ENCODE measurements around the gene HDAC5. TPM values are rescaled to one million over a fixed set of nuclear protein-coding genes. Genes with fewer than 3 reads are reported as not detected.
"Not testable (repeated sequence)": the region's sequence is repeated elsewhere in the genome, so short reads cannot be mapped to it uniquely, and the experiment has no call there.

HDAC5 gene
- total RNA-seq, 1 donor: 36.7 TPM

DNA sequence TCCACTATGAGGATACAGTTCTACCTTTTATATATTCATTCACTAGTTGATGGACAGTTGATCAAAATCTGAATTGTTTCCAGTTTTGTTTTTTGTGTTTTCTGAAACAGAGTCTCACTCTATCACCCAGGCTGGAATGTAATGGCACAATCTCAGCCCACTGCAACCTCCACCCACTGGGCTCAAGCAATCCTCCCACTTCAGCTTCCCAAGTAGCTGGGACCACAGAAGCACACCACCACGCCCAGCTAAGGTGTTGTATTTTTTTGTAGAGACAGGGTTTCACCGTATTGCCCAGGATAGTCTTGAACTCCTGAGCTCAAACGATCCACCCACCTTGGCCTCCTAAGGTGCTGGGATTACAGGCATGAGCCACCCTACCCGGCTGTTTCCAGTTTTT, 78.0 kb downstream of the HDAC5 start:
- no peak for DNase-seq (ENCODE audit: low read depth)
- TF ChIP-seq, protein P1, sequence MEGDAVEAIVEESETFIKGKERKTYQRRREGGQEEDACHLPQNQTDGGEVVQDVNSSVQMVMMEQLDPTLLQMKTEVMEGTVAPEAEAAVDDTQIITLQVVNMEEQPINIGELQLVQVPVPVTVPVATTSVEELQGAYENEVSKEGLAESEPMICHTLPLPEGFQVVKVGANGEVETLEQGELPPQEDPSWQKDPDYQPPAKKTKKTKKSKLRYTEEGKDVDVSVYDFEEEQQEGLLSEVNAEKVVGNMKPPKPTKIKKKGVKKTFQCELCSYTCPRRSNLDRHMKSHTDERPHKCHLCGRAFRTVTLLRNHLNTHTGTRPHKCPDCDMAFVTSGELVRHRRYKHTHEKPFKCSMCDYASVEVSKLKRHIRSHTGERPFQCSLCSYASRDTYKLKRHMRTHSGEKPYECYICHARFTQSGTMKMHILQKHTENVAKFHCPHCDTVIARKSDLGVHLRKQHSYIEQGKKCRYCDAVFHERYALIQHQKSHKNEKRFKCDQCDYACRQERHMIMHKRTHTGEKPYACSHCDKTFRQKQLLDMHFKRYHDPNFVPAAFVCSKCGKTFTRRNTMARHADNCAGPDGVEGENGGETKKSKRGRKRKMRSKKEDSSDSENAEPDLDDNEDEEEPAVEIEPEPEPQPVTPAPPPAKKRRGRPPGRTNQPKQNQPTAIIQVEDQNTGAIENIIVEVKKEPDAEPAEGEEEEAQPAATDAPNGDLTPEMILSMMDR (IDR thresholded peaks at IDR 0.05; ENCODE audit: insufficient read depth, low read depth, low read length): no peak
- H3K4me3 ChIP-seq (ENCODE audit: low read depth, low read length): no peak overlapping the region

DNA sequence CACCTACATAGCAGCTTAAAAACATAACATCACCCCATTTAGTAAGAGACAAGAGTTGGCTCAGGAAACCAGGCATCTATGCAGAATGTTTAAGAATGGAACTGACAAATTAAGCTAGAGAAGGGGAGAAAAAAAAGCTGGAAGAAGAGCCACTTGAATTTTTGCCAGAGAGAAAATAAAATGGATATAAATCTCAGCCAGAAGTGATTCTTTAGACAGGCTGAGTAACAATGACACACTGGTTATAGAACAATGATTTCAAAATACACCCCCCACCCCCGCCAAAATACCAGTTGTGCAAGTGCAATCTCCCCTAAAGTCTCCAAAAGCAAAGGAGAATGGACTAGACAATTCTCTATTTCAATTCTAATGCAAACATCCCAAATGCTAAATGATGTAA, 79.4 kb downstream of the HDAC5 start:
- TF ChIP-seq, protein P1 (IDR thresholded peaks at IDR 0.05; ENCODE audit: insufficient read depth, low read depth, low read length): no peak
- no peak overlapping the region for H3K4me3 ChIP-seq (ENCODE audit: low read depth, low read length)
- peak; percentile 42 for DNase-seq (ENCODE audit: low read depth)

DNA sequence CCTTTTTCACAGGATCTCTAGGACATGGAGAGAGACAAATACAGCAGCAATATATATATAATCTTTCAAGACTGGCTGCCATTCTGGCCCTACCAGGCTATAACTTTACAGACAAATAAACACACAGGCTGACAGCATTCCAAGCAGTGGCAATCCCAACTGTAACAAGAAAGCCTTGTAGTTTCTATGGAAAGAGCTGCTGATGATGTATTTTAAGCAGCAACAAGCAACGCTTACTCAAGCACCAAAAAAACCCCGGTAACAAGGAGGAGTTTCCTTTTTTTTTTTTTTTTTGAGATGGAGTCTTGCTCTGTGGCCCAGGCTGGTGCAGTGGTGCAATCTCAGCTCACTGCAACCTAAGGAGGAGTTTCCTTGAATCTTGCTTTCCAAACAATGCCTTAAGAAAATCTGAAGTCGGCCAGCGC, 80.2 kb downstream of the HDAC5 start:
- no peak overlapping the region for H3K4me3 ChIP-seq (ENCODE audit: low read depth, low read length)
- DNase-seq (ENCODE audit: low read depth): peak; percentile 77
- TF ChIP-seq, protein P1 (IDR thresholded peaks at IDR 0.05; ENCODE audit: insufficient read depth, low read depth, low read length): no peak

GRCh38 chr17:44039829-44040635, 83.4 kb downstream of the HDAC5 start:
- peak; percentile 30 for DNase-seq (ENCODE audit: low read depth)
- TF ChIP-seq, protein P1 (IDR thresholded peaks at IDR 0.05; ENCODE audit: insufficient read depth, low read depth, low read length): no peak
- H3K4me3 ChIP-seq (ENCODE audit: low read depth, low read length): no peak overlapping the region

- no peak for DNase-seq (ENCODE audit: low read depth)
- TF ChIP-seq, protein P1 (IDR thresholded peaks at IDR 0.05; ENCODE audit: insufficient read depth, low read depth, low read length): no peak
- no peak overlapping the region for H3K4me3 ChIP-seq (ENCODE audit: low read depth, low read length)
Measured at GRCh38 chr17:44038604-44039011, 84.8 kb downstream of the HDAC5 start.

DNA sequence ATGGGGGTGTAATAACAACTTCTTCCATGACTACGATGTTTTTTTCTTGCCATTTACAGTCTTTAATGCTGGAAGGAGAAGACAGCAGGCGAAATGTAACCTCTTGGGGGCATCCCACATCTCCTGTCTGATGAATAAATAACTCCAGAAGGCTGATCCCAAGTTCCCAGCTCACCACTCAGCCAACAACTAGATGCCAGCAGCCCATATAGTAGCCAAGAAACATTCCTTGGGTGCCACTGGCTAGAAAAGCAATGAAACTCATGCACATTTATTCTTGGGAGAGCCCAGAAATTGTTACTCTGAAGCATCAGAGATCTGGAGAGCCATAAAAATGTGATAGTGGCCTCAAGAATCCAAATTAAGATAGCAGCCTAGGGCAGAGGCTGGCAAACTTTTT, 86.0 kb downstream of the HDAC5 start:
- TF ChIP-seq, protein P1 (IDR thresholded peaks at IDR 0.05; ENCODE audit: insufficient read depth, low read depth, low read length): no peak
- DNase-seq (ENCODE audit: low read depth): no peak
- no peak overlapping the region for H3K4me3 ChIP-seq (ENCODE audit: low read depth, low read length)

- H3K4me3 ChIP-seq (ENCODE audit: low read depth, low read length); DNase-seq (ENCODE audit: low read depth): not testable (repeated sequence)
Measured at GRCh38 chr17:44034688-44035087, 88.8 kb downstream of the HDAC5 start.
